ENCODE data around the gene DDX51. TPM values are rescaled to one million over a fixed set of nuclear protein-coding genes. Genes with fewer than 3 reads are reported as not detected.

DDX51 gene
- total RNA-seq, 1 experiment from 2014 or later = 38.1 TPM

- RAD21 ChIA-PET (ENCODE audit: low non-redundant PET in 1 of 2, low total read pairs in 2 of 2, uncharacterized antibody in 2 of 2, unreplicated experiment in 2 of 2) = no interaction called here
- POLR2A ChIA-PET = no interaction called here
- Histone ChIP-seq H3K27ac (ENCODE audit: low read depth, low read length) (no peak overlapping the region), H3K4me2 (ENCODE audit: low read length) (no peak overlapping the region), H3K4me3 (replicated peaks in 1 of 2; ENCODE audit: low read depth in 1 of 2, low read length in 2 of 2) (no peak overlapping the region), H2AFZ (ENCODE audit: low read depth, low read length, poor library complexity, severe bottlenecking) (no peak overlapping the region), H3K79me2 (ENCODE audit: insufficient read depth, low read length) (no peaks in the 10 kb centered on the region), H4K20me1 (ENCODE audit: insufficient read depth) (no peaks in the 10 kb centered on the region), H3K9me3 (ENCODE audit: control insufficient read depth in 1 of 2, insufficient read depth in 1 of 2, low read depth in 1 of 2, low read length in 2 of 2) (no peaks in the 10 kb centered on the region), H3K9me2 (ENCODE audit: insufficient read depth) (no peaks in the 10 kb centered on the region), H3K27me3 (ENCODE audit: insufficient read depth, low read length) (no peaks in the 10 kb centered on the region), H3K9ac (ENCODE audit: low read length) (no peak overlapping the region), H3K36me3 (ENCODE audit: control insufficient read depth in 1 of 2, insufficient read depth in 2 of 2, low read length in 2 of 2) (no peaks in the 10 kb centered on the region), H3K4me1 (ENCODE audit: control insufficient read depth in 1 of 2, insufficient read depth in 2 of 2, low read length in 2 of 2) (peaks cover 0 to 6% of the 10 kb centered on the region in 2 experiments; a peak in 1 of 4 replicates)
- CTCF ChIA-PET = no interaction called here
- intact Hi-C loops (cut with micrococcal nuclease) = no loop called here
- no peak for TF ChIP-seq SIN3A (IDR thresholded peaks at IDR 0.05; ENCODE audit: low read depth)
- no peak for TF ChIP-seq SP1 (IDR thresholded peaks at IDR 0.05; ENCODE audit: low read depth)
- TF ChIP-seq REST (IDR thresholded peaks at IDR 0.05; ENCODE audit: low read depth) = no peak
- no peak for TF ChIP-seq RAD21 (IDR thresholded peaks at IDR 0.05; ENCODE audit: low read depth)
- ATAC-seq (no peak), DNase-seq (ENCODE audit: low read depth, low spot score) (no peak)
- no TSS peak for BruUV-seq (replicated peaks)
Measured at GRCh38 chr12:132165584-132165983, 21.5 kb upstream of the DDX51 start.

GRCh38 chr12:132164426-132164825, 20.3 kb upstream of the DDX51 start:
- RAD21 ChIA-PET (ENCODE audit: low non-redundant PET in 1 of 2, low total read pairs in 2 of 2, uncharacterized antibody in 2 of 2, unreplicated experiment in 2 of 2) = no interaction called here
- no peak for TF ChIP-seq CTCF (IDR thresholded peaks at IDR 0.05 in 2 of 3, conservative IDR thresholded peaks at IDR 0.05 in 1 of 3; ENCODE audit: borderline replicate concordance in 1 of 3, insufficient read depth in 1 of 3, low read depth in 2 of 3, low read length in 2 of 3)
- no peak for TF ChIP-seq POLR2A (IDR thresholded peaks at IDR 0.05; ENCODE audit: borderline replicate concordance, extremely low read depth, insufficient read depth, insufficient read length)
- TF ChIP-seq YY1 (IDR thresholded peaks at IDR 0.05; ENCODE audit: extremely low read depth, insufficient replicate concordance, low read depth, low read length) = no peak
- TF ChIP-seq EGR1 (IDR thresholded peaks at IDR 0.05; ENCODE audit: low read depth) = no peak
- no peak for TF ChIP-seq MAX (IDR thresholded peaks at IDR 0.05)
- no peak for TF ChIP-seq EZH2 (IDR thresholded peaks at IDR 0.05)
- no peak for TF ChIP-seq EZH2phosphoT487 (IDR thresholded peaks at IDR 0.05; ENCODE audit: borderline replicate concordance)
- no peak for TF ChIP-seq ELF1 (IDR thresholded peaks at IDR 0.05; ENCODE audit: borderline replicate concordance, low read depth)
- no peak for TF ChIP-seq TCF7L2 (IDR thresholded peaks at IDR 0.05; ENCODE audit: borderline replicate concordance, extremely low read depth, insufficient read depth, insufficient read length)

More at GRCh38 chr12:132164426-132164825, 20.3 kb upstream of the DDX51 start:
- no peaks in the 10 kb centered on the region for H3K79me2 ChIP-seq (ENCODE audit: insufficient read depth, low read length)
- peaks cover 0 to 6% of the 10 kb centered on the region in 2 experiments; a peak in 1 of 4 replicates for H3K4me1 ChIP-seq (ENCODE audit: control insufficient read depth in 1 of 2, insufficient read depth in 2 of 2, low read length in 2 of 2)
- no peaks in the 10 kb centered on the region for H3K9me3 ChIP-seq (ENCODE audit: control insufficient read depth in 1 of 2, insufficient read depth in 1 of 2, low read depth in 1 of 2, low read length in 2 of 2)
- DNase-seq (ENCODE audit: low read depth, low spot score) = no peak
- no peak overlapping the region for H3K4me3 ChIP-seq (replicated peaks in 1 of 2; ENCODE audit: low read depth in 1 of 2, low read length in 2 of 2)
- H3K27me3 ChIP-seq (ENCODE audit: insufficient read depth, low read length) = no peaks in the 10 kb centered on the region
- H3K36me3 ChIP-seq (ENCODE audit: control insufficient read depth in 1 of 2, insufficient read depth in 2 of 2, low read length in 2 of 2) = no peaks in the 10 kb centered on the region
- ATAC-seq = no peak
- H3K4me2 ChIP-seq (ENCODE audit: low read length) = no peak overlapping the region
- H3K27ac ChIP-seq (ENCODE audit: low read depth, low read length) = no peak overlapping the region
- no TSS peak for BruUV-seq (replicated peaks)
- ChIA-PET CTCF (no interaction called here), POLR2A (no interaction called here)
- H3K9me2 ChIP-seq (ENCODE audit: insufficient read depth) = no peaks in the 10 kb centered on the region
- intact Hi-C loops (cut with micrococcal nuclease) = no loop called here
- no peak overlapping the region for H2AFZ ChIP-seq (ENCODE audit: low read depth, low read length, poor library complexity, severe bottlenecking)
- no peak overlapping the region for H3K9ac ChIP-seq (ENCODE audit: low read length)
- H4K20me1 ChIP-seq (ENCODE audit: insufficient read depth) = no peaks in the 10 kb centered on the region

Data from HCT116 (cell line).